HG03066 (cell line): ENCODE data around the gene ALDH3A2.

ENCODE experiments used
- ATAC-seq: cut with Tn5 transposase; IDR thresholded peaks from one replicate; pipeline ENCODE4 v1.9.1; 2021; ENCODE audit warnings: low read depth; ENCODE audit not compliant: unreplicated experiment

ALDH3A2 gene

GRCh38 chr17:19648475-19649273 lies at the start of gene ALDH3A2:
TSS of gene ALDH3A2 (plus strand) at chr17:19648751. CDS start at chr17:19648972, 221 bp downstream.
- ATAC-seq, result peak; percentile 82

GRCh38 chr17:19610311-19610710 lies 38.2 kb upstream of the ALDH3A2 start:
- no peak for ATAC-seq

GRCh38 chr17:19610879-19611278 lies 37.7 kb upstream of the ALDH3A2 start:
- no peak for ATAC-seq

GRCh38 chr17:19613979-19614378 lies 34.6 kb upstream of the ALDH3A2 start:
- no peak for ATAC-seq

GRCh38 chr17:19614900-19615299 lies 33.7 kb upstream of the ALDH3A2 start:
- no peak for ATAC-seq

GRCh38 chr17:19618015-19618414 lies 30.5 kb upstream of the ALDH3A2 start:
- ATAC-seq, result no peak

- no peak for ATAC-seq
Observed at GRCh38 chr17:19619705-19620325, 28.7 kb upstream of the ALDH3A2 start.

GRCh38 chr17:19621697-19622096 lies 26.9 kb upstream of the ALDH3A2 start:
- no peak for ATAC-seq

- no peak for ATAC-seq
Observed at GRCh38 chr17:19626079-19626478, 22.5 kb upstream of the ALDH3A2 start.

GRCh38 chr17:19629449-19629848 lies 19.1 kb upstream of the ALDH3A2 start:
- no peak for ATAC-seq

- no peak for ATAC-seq
Observed at GRCh38 chr17:19630035-19630434, 18.5 kb upstream of the ALDH3A2 start.

GRCh38 chr17:19630661-19631060 lies 17.9 kb upstream of the ALDH3A2 start:
- no peak for ATAC-seq

- ATAC-seq, result no peak
Observed at GRCh38 chr17:19631905-19632304, 16.6 kb upstream of the ALDH3A2 start.

- ATAC-seq, result no peak
Observed at GRCh38 chr17:19641687-19642372, 6.7 kb upstream of the ALDH3A2 start.

- ATAC-seq, result no peak
Observed at GRCh38 chr17:19642373-19642893, 6.1 kb upstream of the ALDH3A2 start.

GRCh38 chr17:19644493-19645210 lies 3.9 kb upstream of the ALDH3A2 start:
- no peak for ATAC-seq

GRCh38 chr17:19645734-19646201 lies 2.8 kb upstream of the ALDH3A2 start:
- ATAC-seq, result no peak

- no peak for ATAC-seq
Observed at GRCh38 chr17:19646788-19647696, 1.5 kb upstream of the ALDH3A2 start.

GRCh38 chr17:19647697-19648474 lies 665 bp upstream of the ALDH3A2 start:
- peak; percentile 16 for ATAC-seq
